ENCODE data around the gene DNAJC4. TPM values are rescaled to one million over a fixed set of nuclear protein-coding genes. Genes with fewer than 3 reads are reported as not detected.

The DNAJC4 gene
- total and polyA plus RNA-seq, 2 experiments from 2014 or later, result 79.9 to 132 TPM

- H3K27ac ChIP-seq, result no peak overlapping the region
- TF ChIP-seq CTCF (IDR thresholded peaks at IDR 0.05; ENCODE audit: low read depth, low read length), result no peak
- H3K4me1 ChIP-seq (ENCODE audit: low read depth), result peaks cover 8% of the 10 kb centered on the region
- DNase-seq (ENCODE audit: low read depth in 1 of 2, low spot score in 1 of 2), result no peak
- no peaks in the 10 kb centered on the region for H3K27me3 ChIP-seq
- no peak overlapping the region for H3K4me3 ChIP-seq
- no peaks in the 10 kb centered on the region for H3K9me3 ChIP-seq (ENCODE audit: low read depth)
- H3K36me3 ChIP-seq, result no peaks in the 10 kb centered on the region
Observed at GRCh38 chr11:64264371-64264852, 34.1 kb downstream of the DNAJC4 start.

- Histone ChIP-seq H3K36me3 (no peaks in the 10 kb centered on the region), H3K9me3 (ENCODE audit: low read depth) (no peaks in the 10 kb centered on the region), H3K27me3 (no peaks in the 10 kb centered on the region), H3K4me3 (no peak overlapping the region), H3K4me1 (ENCODE audit: low read depth) (peaks cover 8% of the 10 kb centered on the region), H3K27ac (no peak overlapping the region)
- DNase-seq (ENCODE audit: low read depth in 1 of 2, low spot score in 1 of 2), result no peak
- no peak for TF ChIP-seq CTCF (IDR thresholded peaks at IDR 0.05; ENCODE audit: low read depth, low read length)
Observed at GRCh38 chr11:64265176-64266160, 35.1 kb downstream of the DNAJC4 start.

- no peak for TF ChIP-seq CTCF (IDR thresholded peaks at IDR 0.05; ENCODE audit: low read depth, low read length)
- no peak overlapping the region for H3K4me3 ChIP-seq
- no peaks in the 10 kb centered on the region for H3K9me3 ChIP-seq (ENCODE audit: low read depth)
- no peak overlapping the region for H3K27ac ChIP-seq
- H3K36me3 ChIP-seq, result no peaks in the 10 kb centered on the region
- no peak for DNase-seq (ENCODE audit: low read depth in 1 of 2, low spot score in 1 of 2)
- peaks cover 8% of the 10 kb centered on the region for H3K4me1 ChIP-seq (ENCODE audit: low read depth)
- H3K27me3 ChIP-seq, result no peaks in the 10 kb centered on the region
Observed at GRCh38 chr11:64266339-64266738, 36.0 kb downstream of the DNAJC4 start.

GRCh38 chr11:64267207-64267945 is 37.0 kb downstream of the DNAJC4 start:
- Histone ChIP-seq H3K4me3 (no peak overlapping the region), H3K36me3 (no peaks in the 10 kb centered on the region), H3K27me3 (no peaks in the 10 kb centered on the region), H3K4me1 (ENCODE audit: low read depth) (peaks cover 8% of the 10 kb centered on the region), H3K9me3 (ENCODE audit: low read depth) (no peaks in the 10 kb centered on the region), H3K27ac (no peak overlapping the region)
- TF ChIP-seq CTCF (IDR thresholded peaks at IDR 0.05; ENCODE audit: low read depth, low read length), result no peak
- peak in 1 of 2 donors; percentile 35 for DNase-seq (ENCODE audit: low read depth in 1 of 2, low spot score in 1 of 2)

- Histone ChIP-seq H3K9me3 (ENCODE audit: low read depth) (no peaks in the 10 kb centered on the region), H3K4me1 (ENCODE audit: low read depth) (peaks cover 8% of the 10 kb centered on the region), H3K27me3 (no peaks in the 10 kb centered on the region), H3K4me3 (peak overlapping the region; percentile 54), H3K27ac (peak overlapping the region; percentile 89), H3K36me3 (no peaks in the 10 kb centered on the region)
- TF ChIP-seq CTCF (IDR thresholded peaks at IDR 0.05; ENCODE audit: low read depth, low read length), result no peak
- DNase-seq (ENCODE audit: low read depth in 1 of 2, low spot score in 1 of 2), result peak in 1 of 2 donors; percentile 92
Observed at GRCh38 chr11:64268025-64268892, 37.9 kb downstream of the DNAJC4 start.
